ENCODE results near the gene GATAD1.
"Not testable (repeated sequence)": the region's sequence is repeated elsewhere in the genome, so short reads cannot be mapped to it uniquely, and the experiment has no call there.

The GATAD1 gene

DNA sequence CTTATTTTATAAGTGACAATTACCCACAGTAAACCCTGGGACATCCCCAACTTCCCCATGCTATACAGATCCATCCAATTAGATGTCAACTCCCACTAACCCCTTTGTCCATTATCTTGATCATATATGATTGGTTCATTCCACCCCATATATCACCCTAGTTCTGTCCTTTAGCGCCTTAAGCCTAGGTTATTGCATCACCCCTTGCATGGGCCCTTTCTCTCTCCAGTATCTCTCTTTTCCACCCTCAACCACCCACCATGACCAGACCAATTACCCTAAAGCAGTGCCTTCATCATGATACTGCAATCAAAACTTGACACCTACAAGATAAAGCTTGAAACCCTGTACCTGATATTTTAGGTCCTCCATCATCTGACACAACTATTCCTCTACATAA lies 37.9 kb upstream of the GATAD1 start:
- no peak for TF ChIP-seq CTCF (conservative IDR thresholded peaks at IDR 0.05; ENCODE audit: low read depth, low read length)
- DNase-seq (ENCODE audit: low read depth) = no peak
- no peak overlapping the region for H3K4me3 ChIP-seq (ENCODE audit: low read depth, low read length)

DNA sequence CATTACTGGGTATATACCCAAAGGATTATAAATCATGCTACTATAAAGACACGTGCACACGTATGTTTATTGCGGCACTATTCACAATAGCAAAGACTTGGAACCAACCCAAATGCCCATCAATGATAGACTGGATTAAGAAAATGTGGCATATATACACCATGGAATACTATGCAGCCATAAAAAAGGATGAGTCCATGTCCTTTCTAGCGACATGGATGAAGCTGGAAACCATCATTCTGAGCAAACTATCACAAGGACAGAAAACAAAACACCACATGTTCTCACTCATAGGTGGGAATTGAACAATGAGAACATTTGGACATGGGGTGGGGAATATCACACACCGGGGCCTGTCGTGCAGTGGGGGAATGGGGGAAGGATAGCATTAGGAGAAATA lies 37.1 kb upstream of the GATAD1 start:
- not testable (repeated sequence) for H3K4me3 ChIP-seq (ENCODE audit: low read depth, low read length); DNase-seq (ENCODE audit: low read depth)

GRCh38 chr7:92412745-92413144 lies 34.5 kb upstream of the GATAD1 start:
- no peak for TF ChIP-seq CTCF (conservative IDR thresholded peaks at IDR 0.05; ENCODE audit: low read depth, low read length)
- H3K4me3 ChIP-seq (ENCODE audit: low read depth, low read length) = no peak overlapping the region
- DNase-seq (ENCODE audit: low read depth) = no peak

DNA sequence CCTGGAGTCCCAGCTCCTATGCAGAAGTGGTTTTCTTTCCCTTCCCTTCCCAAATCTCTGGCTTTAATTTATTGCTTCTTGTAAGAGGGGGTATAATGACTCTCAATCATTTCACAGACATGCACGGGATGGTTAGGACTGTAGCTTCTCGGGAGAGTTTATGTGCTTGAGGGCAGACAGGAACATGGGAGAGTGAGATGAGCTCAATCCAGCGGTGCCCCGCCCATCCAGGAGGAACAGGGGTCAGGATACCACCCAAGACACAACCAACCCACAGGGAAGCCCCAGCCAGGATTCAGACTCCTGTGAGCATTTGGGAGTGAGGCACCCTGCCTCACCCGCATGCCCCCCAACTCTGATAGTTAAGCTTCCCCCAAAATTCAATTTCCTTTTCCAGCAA lies 33.7 kb upstream of the GATAD1 start:
- no peak for DNase-seq (ENCODE audit: low read depth)
- TF ChIP-seq CTCF (conservative IDR thresholded peaks at IDR 0.05; ENCODE audit: low read depth, low read length) = no peak
- no peak overlapping the region for H3K4me3 ChIP-seq (ENCODE audit: low read depth, low read length)

DNA sequence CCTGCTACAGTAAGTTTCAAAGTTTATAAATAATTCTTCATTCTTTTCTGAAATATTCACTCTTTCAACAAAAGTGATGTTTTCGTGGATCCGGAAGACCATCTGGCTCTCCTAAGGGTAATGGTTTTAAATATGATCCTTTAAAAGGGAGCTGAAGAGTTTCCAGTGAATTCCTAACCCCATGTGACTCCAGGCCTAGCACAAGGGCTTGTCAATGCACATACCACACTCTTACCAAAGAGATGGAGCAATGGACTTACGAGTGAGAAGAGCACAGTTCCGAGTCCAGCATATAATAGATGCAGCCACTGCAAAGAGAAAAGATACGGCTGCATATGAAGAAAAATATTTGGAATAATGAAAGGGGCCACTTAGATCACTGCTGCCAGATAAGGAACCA lies 32.1 kb upstream of the GATAD1 start:
- peak; percentile 48 for DNase-seq (ENCODE audit: low read depth)
- H3K4me3 ChIP-seq (ENCODE audit: low read depth, low read length) = no peak overlapping the region
- TF ChIP-seq CTCF (conservative IDR thresholded peaks at IDR 0.05; ENCODE audit: low read depth, low read length) = no peak

DNA sequence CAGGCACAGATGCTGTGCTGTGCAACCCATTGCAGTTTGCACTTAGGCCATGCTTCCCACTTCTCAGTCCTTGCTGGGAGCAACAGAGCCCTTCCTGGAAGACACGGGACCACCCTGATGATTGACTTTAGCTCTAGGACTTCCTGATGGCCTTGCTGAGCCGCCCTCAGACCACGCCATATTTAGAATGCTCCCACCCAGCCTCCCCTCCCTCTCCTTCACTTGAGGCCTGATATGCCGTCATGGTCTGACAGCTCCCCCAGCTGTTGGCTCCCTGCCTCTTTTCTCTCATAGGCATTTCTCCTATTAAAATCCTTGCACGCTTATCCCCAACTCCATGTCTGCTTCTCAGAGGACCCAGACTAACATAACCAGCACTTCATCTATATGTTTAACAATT lies 29.4 kb upstream of the GATAD1 start:
- no peak for DNase-seq (ENCODE audit: low read depth)
- H3K4me3 ChIP-seq (ENCODE audit: low read depth, low read length) = no peak overlapping the region
- no peak for TF ChIP-seq CTCF (conservative IDR thresholded peaks at IDR 0.05; ENCODE audit: low read depth, low read length)

DNA sequence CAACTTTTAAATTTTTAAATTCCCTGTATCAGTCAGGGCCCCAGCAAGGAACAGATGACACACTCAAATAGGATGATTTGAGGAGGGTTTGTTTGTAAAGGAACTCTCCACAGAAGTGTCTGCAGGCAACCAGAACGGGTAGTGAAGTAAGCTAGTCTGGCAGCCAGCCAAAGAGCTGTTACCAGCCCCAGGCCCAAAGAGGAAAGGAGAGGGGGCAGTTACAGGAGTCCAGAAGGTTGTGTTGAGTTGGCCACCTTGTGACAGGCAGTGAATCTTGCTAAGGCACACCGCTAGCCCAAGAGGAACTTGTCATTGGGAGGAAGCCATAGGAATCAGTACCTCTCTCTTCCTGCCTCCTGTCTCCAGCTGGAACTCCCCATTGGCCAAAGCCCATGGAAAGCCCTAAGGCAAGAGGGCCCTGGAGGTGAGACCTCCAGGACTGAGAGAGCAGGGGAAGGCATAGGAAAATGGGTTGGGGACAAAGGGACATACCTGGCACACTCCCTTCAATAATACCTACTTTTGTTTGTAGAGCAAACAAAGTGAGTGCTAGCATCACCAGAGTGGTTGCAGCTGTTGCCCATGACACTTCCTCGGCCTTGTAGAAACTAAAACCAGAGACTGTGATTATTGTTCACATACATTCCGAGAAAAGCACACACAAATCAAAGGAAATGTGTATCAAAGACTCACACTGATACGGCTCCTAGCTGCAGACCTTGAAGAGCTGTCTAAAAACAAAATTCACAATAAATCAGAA lies 25.4 kb upstream of the GATAD1 start:
- peak; percentile 20 for DNase-seq (ENCODE audit: low read depth)
- TF ChIP-seq CTCF (conservative IDR thresholded peaks at IDR 0.05; ENCODE audit: low read depth, low read length) = no peak
- H3K4me3 ChIP-seq (ENCODE audit: low read depth, low read length) = no peak overlapping the region
